Superior temporal gyrus (tissue), 1 donor: ENCODE data around the gene INTS15.
"Not testable (repeated sequence)": the region's sequence is repeated elsewhere in the genome, so short reads cannot be mapped to it uniquely, and the experiment has no call there.

Source experiments
- DNase-seq: peaks from one replicate; pipeline ENCODE4 v3.0.0-alpha.2; 2016; ENCODE audit errors: extremely low spot score

Gene INTS15

DNA sequence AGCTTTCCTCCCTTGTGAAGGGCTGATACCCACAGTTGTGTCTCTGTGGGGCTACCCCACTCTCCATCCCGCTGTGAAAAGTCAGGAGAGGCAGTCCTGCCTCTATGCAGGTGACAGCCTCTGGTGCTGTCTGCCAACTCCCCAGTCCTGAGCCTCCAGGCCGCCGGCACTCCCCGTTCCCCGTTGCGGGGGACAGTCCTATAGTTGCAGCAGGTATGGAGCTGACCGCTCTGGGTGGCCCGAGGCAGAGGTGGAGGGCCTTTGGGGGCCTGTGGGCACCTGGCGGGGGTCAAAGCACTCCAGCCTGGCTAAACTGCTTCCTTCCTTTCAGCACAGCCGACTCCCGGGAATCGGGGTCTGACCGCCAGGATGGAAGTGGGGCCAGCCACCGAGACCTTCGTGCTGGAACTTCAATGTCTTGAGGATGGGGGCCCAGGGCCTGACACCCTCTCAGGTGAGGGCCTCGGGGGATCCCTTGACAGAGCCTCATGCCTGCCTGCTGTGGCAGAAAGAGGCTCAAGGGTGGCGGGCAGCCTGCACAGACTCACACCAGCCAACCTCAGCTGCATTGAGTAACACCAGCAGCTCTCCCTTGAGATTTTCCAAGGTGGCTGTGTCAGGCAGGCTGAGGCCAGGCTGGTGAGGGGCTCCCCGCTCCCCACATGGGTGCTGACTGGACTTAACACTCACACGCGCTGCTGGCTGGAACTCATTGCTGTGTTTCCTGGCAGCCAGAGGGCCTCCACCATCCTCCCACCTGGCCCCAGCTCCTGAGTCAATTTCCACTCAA is 27.2 kb downstream of the INTS15 start:
- DNase-seq: no peak

DNA sequence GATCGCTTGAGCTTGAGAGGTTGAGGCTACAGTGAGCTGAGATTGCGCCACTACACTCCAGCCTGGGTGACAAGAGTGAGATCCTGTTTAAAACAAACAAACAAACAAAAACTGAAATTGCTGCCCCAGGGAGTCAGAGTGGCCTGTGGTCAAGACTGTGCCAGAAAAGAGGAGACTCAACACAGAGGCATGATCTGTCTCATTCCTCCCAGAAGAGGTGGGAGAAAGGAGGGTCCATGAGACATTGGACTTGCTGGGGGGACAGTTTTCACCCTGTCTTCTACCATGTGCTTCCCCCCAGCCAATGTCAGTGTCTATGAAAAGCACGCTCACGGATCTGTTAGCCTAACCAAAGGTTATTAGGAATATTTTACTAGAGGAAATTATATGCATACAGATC is 28.8 kb downstream of the INTS15 start:
- no peak for DNase-seq

- no peak for DNase-seq
These were observed 30.1 kb downstream of the INTS15 start for GRCh38 chr7:6619961-6620360.

- DNase-seq: no peak
These were observed 31.6 kb downstream of the INTS15 start for GRCh38 chr7:6621195-6622133.

GRCh38 chr7:6622134-6622710 is 32.4 kb downstream of the INTS15 start:
- DNase-seq: no peak

DNA sequence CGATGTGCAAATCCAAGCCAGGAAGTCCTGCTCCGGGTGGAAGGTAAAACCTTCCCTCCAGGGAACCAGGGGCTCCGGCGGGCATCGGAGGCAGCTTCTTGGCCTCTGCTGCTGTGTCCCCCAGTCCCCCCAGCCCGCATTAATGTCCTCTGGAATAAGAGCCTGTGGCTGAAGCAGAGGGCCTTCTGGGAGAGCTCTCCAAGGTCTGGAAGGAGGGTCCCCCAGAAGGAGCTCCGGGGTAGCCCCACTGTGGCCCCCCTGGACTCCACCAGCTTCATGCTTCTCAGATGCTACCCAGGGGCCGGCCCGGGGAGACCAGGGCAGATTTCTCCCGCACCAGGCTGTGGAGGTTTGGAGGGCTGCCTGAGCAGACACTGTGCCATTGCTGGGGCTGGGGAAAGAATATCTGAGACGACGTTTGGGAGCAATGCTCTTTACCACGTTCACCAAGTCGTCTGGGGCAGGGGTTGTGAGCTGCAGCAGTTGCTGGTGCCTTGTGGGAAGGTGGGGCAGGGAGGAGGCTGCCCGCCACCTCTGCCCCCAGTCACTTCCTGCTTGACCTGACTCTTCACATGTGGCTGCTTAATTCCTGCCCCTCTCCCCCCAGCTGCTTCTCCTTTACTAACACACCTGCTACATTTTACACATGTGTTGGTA is 33.9 kb downstream of the INTS15 start:
- no peak for DNase-seq

GRCh38 chr7:6624246-6624611 is 34.4 kb downstream of the INTS15 start:
- DNase-seq: no peak

DNA sequence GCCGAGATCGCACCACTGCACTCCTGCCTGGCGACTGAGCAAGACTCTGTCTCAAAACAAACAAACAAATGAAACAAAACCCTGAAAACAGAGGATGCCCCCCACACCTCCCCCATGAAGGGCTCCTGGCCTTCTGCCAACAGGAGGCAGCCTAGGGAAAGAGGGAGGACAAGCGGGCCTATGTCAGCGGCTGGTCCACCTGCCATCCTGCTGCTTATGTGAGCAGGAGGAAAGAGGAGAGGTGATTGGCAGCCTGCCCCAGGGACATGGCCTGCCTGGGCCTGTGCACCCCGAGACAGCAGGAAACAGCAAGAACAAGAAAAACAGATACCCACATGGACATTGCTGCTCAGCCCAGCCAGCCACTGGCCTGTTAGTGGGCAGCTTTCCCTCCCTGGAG is 38.2 kb downstream of the INTS15 start:
- no peak for DNase-seq

- DNase-seq: no peak
These were observed 40.4 kb downstream of the INTS15 start for GRCh38 chr7:6630007-6630849.

DNA sequence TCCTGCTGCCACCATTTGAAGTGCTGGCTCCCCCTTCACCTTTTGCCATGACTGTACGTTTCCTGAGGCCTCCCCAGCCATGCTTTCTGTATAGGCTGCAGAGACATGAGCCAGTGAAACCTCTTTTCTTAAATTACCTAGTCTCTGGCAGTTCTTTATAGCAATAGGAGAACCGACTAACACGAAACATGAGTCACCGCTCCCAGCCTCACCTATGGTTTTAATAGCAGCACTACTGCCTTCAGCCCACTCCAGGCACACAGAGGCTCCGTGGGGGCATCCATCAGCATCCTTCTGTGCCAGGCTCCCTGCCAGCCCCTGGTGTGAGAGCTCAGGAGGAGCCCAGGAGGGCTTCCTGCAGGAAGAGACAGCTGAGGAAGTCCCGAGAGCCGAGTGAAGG is 41.8 kb downstream of the INTS15 start:
- no peak for DNase-seq

- DNase-seq: no peak
These were observed 44.2 kb downstream of the INTS15 start for GRCh38 chr7:6634021-6634420.

GRCh38 chr7:6634971-6635370 is 45.1 kb downstream of the INTS15 start:
- not testable (repeated sequence) for DNase-seq

GRCh38 chr7:6636741-6637543 is 47.1 kb downstream of the INTS15 start, which contains the start of gene ZNF316:
TSS of gene ZNF316 (plus strand) at chr7:6637318. CDS start at chr7:6642410, 5,092 bp downstream.
- DNase-seq: peak; percentile 60

DNA sequence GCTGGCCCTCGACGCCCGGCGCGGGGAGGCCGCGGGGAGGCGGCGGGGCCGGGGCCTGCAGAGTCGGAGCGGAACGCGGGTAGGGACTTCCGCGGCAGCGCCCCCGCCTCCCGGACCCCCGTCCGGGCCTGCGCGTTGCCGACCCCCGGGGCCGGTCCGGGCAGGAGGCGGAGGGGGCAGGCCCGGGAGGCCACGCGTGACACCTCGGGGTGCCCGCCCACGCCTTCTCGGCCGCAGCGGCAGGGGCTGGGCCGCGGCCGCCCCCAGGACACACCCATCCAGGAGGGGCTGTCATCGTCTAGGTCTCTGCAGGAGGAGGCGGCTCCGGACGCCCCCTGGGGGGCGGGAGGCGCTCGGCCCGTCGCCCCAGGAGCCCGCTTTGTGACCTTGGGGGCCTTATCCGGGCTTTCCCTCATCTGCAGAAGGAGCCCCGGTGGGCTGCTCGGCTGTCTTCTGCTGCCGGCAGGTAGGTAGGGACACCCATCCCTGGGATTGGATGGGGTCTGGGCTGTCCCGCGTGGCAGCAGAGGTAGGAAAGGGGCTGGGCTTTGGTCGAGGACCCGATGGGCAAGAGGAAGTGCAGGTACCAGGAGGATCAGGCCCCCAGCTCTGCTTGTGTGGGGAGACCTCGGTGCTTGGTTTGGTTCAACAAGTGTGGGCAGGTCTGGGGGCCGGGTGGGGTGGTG is 47.9 kb downstream of the INTS15 start:
- DNase-seq: no peak

DNA sequence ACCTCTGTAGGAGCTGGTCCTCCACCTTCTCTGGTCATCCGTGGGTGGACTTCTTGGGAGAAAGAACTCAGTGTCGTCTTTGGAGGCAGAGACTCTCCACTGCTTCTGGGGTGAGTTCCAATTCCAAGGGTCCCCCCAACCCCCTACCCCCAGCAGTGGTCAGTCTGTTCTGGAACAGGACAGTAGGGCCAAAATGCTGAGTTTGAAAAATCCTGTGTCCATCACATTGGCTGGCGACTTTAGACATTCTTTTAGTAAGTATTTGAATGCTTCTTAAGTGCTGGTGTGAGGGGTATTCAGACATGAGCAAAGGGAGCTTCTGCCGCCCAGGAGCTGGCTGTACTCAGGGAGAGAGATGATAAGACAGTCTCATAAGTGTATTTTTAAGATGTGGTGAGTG is 49.2 kb downstream of the INTS15 start:
- DNase-seq: no peak

DNA sequence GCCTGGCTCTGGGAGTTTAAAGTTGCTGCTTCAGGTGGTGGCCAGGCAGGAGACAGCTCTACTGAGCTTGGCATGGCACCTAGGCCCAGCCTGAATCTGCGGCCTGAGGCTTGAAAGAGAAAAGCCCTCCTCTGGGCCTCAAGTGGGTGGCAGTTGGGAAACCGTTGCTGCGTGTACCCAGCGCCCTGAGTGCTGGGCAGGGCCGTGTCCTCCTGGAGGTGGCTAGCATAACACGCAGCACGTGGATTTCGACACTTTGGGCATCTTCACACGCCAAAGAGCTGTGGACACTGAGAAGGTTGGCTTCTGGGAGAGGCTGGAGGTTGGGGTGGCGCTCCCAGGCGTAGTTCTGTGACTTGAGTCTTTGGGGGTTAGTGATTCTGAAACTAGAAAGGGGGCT is 49.8 kb downstream of the INTS15 start:
- DNase-seq: no peak

GRCh38 chr7:6640246-6640721 is 50.5 kb downstream of the INTS15 start:
- DNase-seq: no peak

- DNase-seq: no peak
These were observed 51.6 kb downstream of the INTS15 start for GRCh38 chr7:6641305-6642035.
